HS-5 (cell line): ENCODE results near the gene DAZAP2.
A peak's percentile ranks its signal among the peaks of the same experiment; 100 is the strongest.
"Not testable (repeated sequence)": the region's sequence is repeated elsewhere in the genome, so short reads cannot be mapped to it uniquely, and the experiment has no call there.

Experiments used
- DNase-seq: peaks from one replicate; pipeline ENCODE4 v3.0.0-alpha.2; 2012; ENCODE audit warnings: low read depth

The DAZAP2 gene

GRCh38 chr12:51217133-51217967, 21.3 kb upstream of the DAZAP2 start:
- DNase-seq = no peak

GRCh38 chr12:51217968-51218606, 20.5 kb upstream of the DAZAP2 start, which contains the start of gene POU6F1:
TSS of gene POU6F1 (minus strand) at chr12:51218062. CDS start at chr12:51206836, 11,226 bp downstream.
- peak; percentile 45 for DNase-seq

GRCh38 chr12:51218607-51219161, 19.9 kb upstream of the DAZAP2 start:
- no peak for DNase-seq

GRCh38 chr12:51219322-51219721, 19.3 kb upstream of the DAZAP2 start:
- DNase-seq = no peak

- DNase-seq = not testable (repeated sequence)
Measured at GRCh38 chr12:51219857-51220256, 18.8 kb upstream of the DAZAP2 start.

GRCh38 chr12:51222461-51222860, 16.2 kb upstream of the DAZAP2 start:
- no peak for DNase-seq

- no peak for DNase-seq
Measured at GRCh38 chr12:51224625-51225024, 14.0 kb upstream of the DAZAP2 start.

GRCh38 chr12:51225234-51225633, 13.4 kb upstream of the DAZAP2 start:
- DNase-seq = no peak

- DNase-seq = no peak
Measured at GRCh38 chr12:51225771-51226170, 12.9 kb upstream of the DAZAP2 start.

GRCh38 chr12:51227112-51227511, 11.5 kb upstream of the DAZAP2 start:
- DNase-seq = not testable (repeated sequence)

- DNase-seq = no peak
Measured at GRCh38 chr12:51227962-51228361, 10.7 kb upstream of the DAZAP2 start.

GRCh38 chr12:51229116-51229809, 9.4 kb upstream of the DAZAP2 start:
- no peak for DNase-seq

GRCh38 chr12:51232642-51233041, 6.0 kb upstream of the DAZAP2 start:
- DNase-seq = no peak

- no peak for DNase-seq
Measured at GRCh38 chr12:51234530-51234929, 4.1 kb upstream of the DAZAP2 start.

GRCh38 chr12:51238037-51238509, 553 bp upstream of the DAZAP2 start:
- no peak for DNase-seq

- peak; percentile 49 for DNase-seq
Measured at GRCh38 chr12:51240971-51241370, 2.3 kb downstream of the DAZAP2 start.

- DNase-seq = no peak
Measured at GRCh38 chr12:51242120-51242519, 3.5 kb downstream of the DAZAP2 start.

- no peak for DNase-seq
Measured at GRCh38 chr12:51242876-51243275, 4.2 kb downstream of the DAZAP2 start.

GRCh38 chr12:51244269-51244668, 5.6 kb downstream of the DAZAP2 start:
- DNase-seq = no peak

GRCh38 chr12:51245476-51246253, 7.0 kb downstream of the DAZAP2 start:
- no peak for DNase-seq

GRCh38 chr12:51246254-51246853, 7.7 kb downstream of the DAZAP2 start:
- no peak for DNase-seq
